Uterus (tissue), 2 donors: ENCODE data around the gene RNF14.
"Not testable (repeated sequence)": the region's sequence is repeated elsewhere in the genome, so short reads cannot be mapped to it uniquely, and the experiment has no call there.

Source experiments
- POLR2A ChIP-seq, 2 donors: fragments of 450-650 bp; IDR thresholded peaks; one replicate each; pipeline ENCODE4 v1.6.1; 2016; ENCODE audit warnings: antibody characterized with exemption in 2 of 2, mild to moderate bottlenecking in 1 of 2, moderate library complexity in 1 of 2
- TF ChIP-seq, protein P1 (sequence below), 4 experiments: fragments of 200-600 bp in 2 of 4; fragments of 450-650 bp in 2 of 4; sonication (generic) in 2 of 4; IDR thresholded peaks; one replicate each; pipeline ENCODE4 v1.5.1; 2016 to 2019; ENCODE audit warnings: antibody characterized with exemption in 4 of 4, mild to moderate bottlenecking in 2 of 4, moderate library complexity in 1 of 4

DNA sequence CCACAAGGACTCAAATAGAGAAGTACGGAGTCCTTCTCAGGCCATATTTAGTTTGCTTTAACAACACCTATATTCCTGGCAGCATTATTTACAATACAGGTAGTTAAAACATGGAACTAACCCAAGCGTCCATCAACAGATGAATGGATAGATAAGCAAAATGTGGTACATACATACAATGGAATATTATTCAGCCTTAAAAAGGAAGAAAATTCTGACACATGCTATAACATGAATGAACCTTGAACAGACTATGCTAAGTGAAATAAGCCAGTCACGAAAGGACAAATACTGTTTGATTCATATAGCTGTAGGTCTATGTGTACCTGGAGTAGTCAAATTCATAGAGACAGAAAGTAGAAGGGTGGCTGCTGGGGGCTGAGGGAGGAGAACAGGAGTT is 68.7 kb downstream of the RNF14 start:
- TF ChIP-seq POLR2A (IDR thresholded peaks at IDR 0.05) = not testable (repeated sequence)
- TF ChIP-seq, protein P1, sequence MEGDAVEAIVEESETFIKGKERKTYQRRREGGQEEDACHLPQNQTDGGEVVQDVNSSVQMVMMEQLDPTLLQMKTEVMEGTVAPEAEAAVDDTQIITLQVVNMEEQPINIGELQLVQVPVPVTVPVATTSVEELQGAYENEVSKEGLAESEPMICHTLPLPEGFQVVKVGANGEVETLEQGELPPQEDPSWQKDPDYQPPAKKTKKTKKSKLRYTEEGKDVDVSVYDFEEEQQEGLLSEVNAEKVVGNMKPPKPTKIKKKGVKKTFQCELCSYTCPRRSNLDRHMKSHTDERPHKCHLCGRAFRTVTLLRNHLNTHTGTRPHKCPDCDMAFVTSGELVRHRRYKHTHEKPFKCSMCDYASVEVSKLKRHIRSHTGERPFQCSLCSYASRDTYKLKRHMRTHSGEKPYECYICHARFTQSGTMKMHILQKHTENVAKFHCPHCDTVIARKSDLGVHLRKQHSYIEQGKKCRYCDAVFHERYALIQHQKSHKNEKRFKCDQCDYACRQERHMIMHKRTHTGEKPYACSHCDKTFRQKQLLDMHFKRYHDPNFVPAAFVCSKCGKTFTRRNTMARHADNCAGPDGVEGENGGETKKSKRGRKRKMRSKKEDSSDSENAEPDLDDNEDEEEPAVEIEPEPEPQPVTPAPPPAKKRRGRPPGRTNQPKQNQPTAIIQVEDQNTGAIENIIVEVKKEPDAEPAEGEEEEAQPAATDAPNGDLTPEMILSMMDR (IDR thresholded peaks at IDR 0.05) = not testable (repeated sequence)
